OCI-LY7 (cell line): Measurements from ENCODE around the gene CNN1. TPM values are rescaled to one million over a fixed set of nuclear protein-coding genes. Genes with fewer than 3 reads are reported as not detected.
"Not testable (repeated sequence)": the region's sequence is repeated elsewhere in the genome, so short reads cannot be mapped to it uniquely, and the experiment has no call there.

ENCODE experiments used
- BruUV-seq: library from RNA; stranded (reverse); fragments of 400-500 nt; replicated peaks from 2 replicates; lab custom pipeline; 2021; lab: Mats Ljungman, UMichigan
- CTCF ChIA-PET: fragments of 300-600 bp; sonication (Branson Sonifier 250); formaldehyde crosslinking; loops from one replicate; lab custom pipeline; 2022; ENCODE audit warnings: antibody characterized with exemption; ENCODE audit not compliant: unreplicated experiment; lab: Charles Lee
- POLR2A ChIA-PET: fragments of 300-600 bp; sonication (Branson Sonifier 250); formaldehyde crosslinking; loops from one replicate; lab custom pipeline; 2022; ENCODE audit warnings: antibody characterized with exemption; lab: Charles Lee
- DNase-seq: peaks from one replicate; pipeline ENCODE4 v3.0.0-alpha.2; 2015; ENCODE audit warnings: low spot score
- H2AFZ ChIP-seq: fragments of 200-600 bp; sonication (generic), shearing (Covaris generic); 2 replicates; pipeline ENCODE4 v1.6.1; 2014; ENCODE audit warnings: mild to moderate bottlenecking, antibody characterized with exemption, low read length, moderate library complexity
- H3K27ac ChIP-seq: fragments of 200-600 bp; sonication (generic); 2 replicates; pipeline ENCODE4 v1.5.1; 2014; ENCODE audit warnings: mixed run types, low read depth, mild to moderate bottlenecking, moderate library complexity, low read length, inconsistent platforms; ENCODE audit not compliant: poor library complexity, severe bottlenecking
- H3K36me3 ChIP-seq: fragments of 200-600 bp; sonication (generic); 2 replicates; pipeline ENCODE4 v1.6.1; 2014; ENCODE audit warnings: mild to moderate bottlenecking, antibody characterized with exemption, low read length, moderate library complexity, mixed read lengths; ENCODE audit not compliant: insufficient read depth
- H3K4me1 ChIP-seq: fragments of 200-600 bp; sonication (generic); 2 replicates; pipeline ENCODE4 v1.5.1; 2014; ENCODE audit warnings: mild to moderate bottlenecking, low read length; ENCODE audit not compliant: insufficient read depth, poor library complexity, severe bottlenecking
- H3K4me2 ChIP-seq: fragments of 200-600 bp; sonication (generic); 2 replicates; pipeline ENCODE4 v1.6.1; 2014; ENCODE audit warnings: mild to moderate bottlenecking, low read length
- H3K4me3 ChIP-seq: fragments of 200-600 bp; sonication (generic); 2 replicates; pipeline ENCODE4 v1.5.1; 2014; ENCODE audit warnings: mild to moderate bottlenecking, low read depth, low read length; ENCODE audit not compliant: poor library complexity, severe bottlenecking
- H3K79me2 ChIP-seq: fragments of 200-600 bp; sonication (generic); 2 replicates; pipeline ENCODE4 v1.6.1; 2016; ENCODE audit warnings: low read depth, mild to moderate bottlenecking, low read length, moderate library complexity, mixed read lengths; ENCODE audit not compliant: insufficient read depth
- H3K9me2 ChIP-seq: fragments of 200-600 bp; sonication (generic); 2 replicates; pipeline ENCODE4 v1.6.1; 2016; ENCODE audit warnings: mild to moderate bottlenecking, low read length, mixed read lengths; ENCODE audit not compliant: insufficient read depth
- H3K9me3 ChIP-seq: fragments of 200-600 bp; sonication (generic); 2 replicates; pipeline ENCODE4 v1.6.1; 2014; ENCODE audit warnings: mild to moderate bottlenecking, mixed run types, low read length, mixed read lengths
- H4K20me1 ChIP-seq: fragments of 200-600 bp; sonication (generic); 2 replicates; pipeline ENCODE4 v1.6.1; 2014; ENCODE audit warnings: mild to moderate bottlenecking, antibody characterized with exemption, low read length, moderate library complexity, mixed read lengths; ENCODE audit not compliant: insufficient read depth
- CTCF ChIP-seq: fragments of 200-600 bp; sonication (generic); conservative IDR thresholded peaks from 2 replicates; pipeline ENCODE4 v1.5.1; 2014; ENCODE audit warnings: mild to moderate bottlenecking, antibody characterized with exemption, low read length, moderate library complexity, mixed read lengths
- EZH2phosphoT487 ChIP-seq: fragments of 200-600 bp; sonication (generic); IDR thresholded peaks from 2 replicates; pipeline ENCODE4 v1.6.1; 2018; ENCODE audit warnings: low read depth, borderline replicate concordance, mild to moderate bottlenecking, mixed run types, antibody characterized with exemption, low read length, moderate library complexity, mixed read lengths
- intact Hi-C: fragments of 100-400 bp; cut with micrococcal nuclease; formaldehyde crosslinking; loops from one replicate; pipeline ENCODE4 v1.10.0; 2022; ENCODE audit not compliant: unreplicated experiment
- microRNA-seq: library from miRNA; unstranded; fragments of <30 nt; microRNA quantifications from one replicate; pipeline ENCODE4 v1.2.0, GENCODE V29; 2022; ENCODE audit warnings: borderline replicate concordance
- small RNA-seq: library from RNA; depleted of rRNA; stranded (forward); fragments of <200 nt; gene quantifications from one replicate; pipeline ENCODE3, GENCODE V24; 2014
- total RNA-seq, 2 experiments: library from RNA; depleted of rRNA in 1 of 2; stranded (reverse); fragments of >200 nt in 1 of 2; shearing (Covaris generic) in 1 of 2; gene quantifications; 2 replicates each; pipeline ENCODE4 v1.2.3, GENCODE V29; 2014 to 2022

The CNN1 gene
- total RNA-seq, 2 experiments from 2014 or later: not detected

- H3K9me3 ChIP-seq: no peaks in the 10 kb centered on the region
- ChIA-PET CTCF (no interaction called here), POLR2A (no interaction called here)
- no peaks in the 10 kb centered on the region for H4K20me1 ChIP-seq
- H3K27ac ChIP-seq: no peak overlapping the region
- TF ChIP-seq CTCF (no peak), EZH2phosphoT487 (no peak)
- H3K4me1 ChIP-seq: peaks cover 37% of the 10 kb centered on the region
- H3K36me3 ChIP-seq: peaks cover 8% of the 10 kb centered on the region; the same call in 1 of the 2 replicates
- no TSS peak for BruUV-seq
- intact Hi-C loops: no loop called here
- H3K79me2 ChIP-seq: peaks cover 12% of the 10 kb centered on the region; the same call in 1 of the 2 replicates
- peak overlapping the region; percentile 100 for H3K4me2 ChIP-seq
- H3K4me3 ChIP-seq: no peak overlapping the region
- H3K9me2 ChIP-seq: no peaks in the 10 kb centered on the region
- no peak for DNase-seq
- no peak overlapping the region for H2AFZ ChIP-seq
These were observed 60.1 kb downstream of the CNN1 start for GRCh38 chr19:11598746-11599145.

GRCh38 chr19:11599704-11600103 lies 61.1 kb downstream of the CNN1 start:
- H3K27ac ChIP-seq, H3K4me3 ChIP-seq, intact Hi-C loops, H4K20me1 ChIP-seq, H3K9me2 ChIP-seq, BruUV-seq, POLR2A ChIA-PET, H3K9me3 ChIP-seq, H2AFZ ChIP-seq: not testable (repeated sequence)
- CTCF ChIA-PET: interaction anchor here (0.7 kb wide), 1 partner anchor 182 kb away, joined by 3 read pairs; no protein-coding TSS in a partner anchor
- DNase-seq: peak; percentile 27
- peaks cover 37% of the 10 kb centered on the region for H3K4me1 ChIP-seq
- peak overlapping the region; percentile 100; the same call in 1 of the 2 replicates for H3K4me2 ChIP-seq
- peaks cover 16% of the 10 kb centered on the region for H3K36me3 ChIP-seq
- peaks cover 12% of the 10 kb centered on the region; the same call in 1 of the 2 replicates for H3K79me2 ChIP-seq

Small RNA genes lying within 50 kb of the gene (microRNA-seq; reads per million reads assigned to microRNA genes)
- gene MIR7974: 6.1 reads per million

Small RNA genes lying within 50 kb of the gene (small RNA-seq; reads per million reads assigned to genes)
- gene MIR7974 (1.0 reads per million, percentile 51 among the genes with 10 or more reads in this experiment), gene RN7SL833P (not detected)

Other genes starting within 250 kb of the CNN1 start
- not detected in 2 replicates for gene TSPAN16, start 242.7 kb upstream of the CNN1 start, total RNA-seq (2014; rRNA removed; shearing (Covaris generic))
- not detected in 2 replicates for gene TSPAN16, start 242.7 kb upstream of the CNN1 start, total RNA-seq (2022)
- 1.1 and 1.9 TPM in 2 replicates for gene RAB3D, start 199.2 kb upstream of the CNN1 start, total RNA-seq (2014; rRNA removed; shearing (Covaris generic))
- gene RAB3D, start 199.2 kb upstream of the CNN1 start, total RNA-seq (2022): 7.7 and 8.4 TPM in 2 replicates
- gene TMEM205, start 192.6 kb upstream of the CNN1 start, total RNA-seq (2014; rRNA removed; shearing (Covaris generic)): 58.4 and 58.9 TPM in 2 replicates
- 32.0 and 39.9 TPM in 2 replicates for gene TMEM205, start 192.6 kb upstream of the CNN1 start, total RNA-seq (2022)
- gene CCDC159, start 192.3 kb upstream of the CNN1 start, total RNA-seq (2014; rRNA removed; shearing (Covaris generic)): 13.3 and 14.1 TPM in 2 replicates
- 18.9 and 26.1 TPM in 2 replicates for gene CCDC159, start 192.3 kb upstream of the CNN1 start, total RNA-seq (2022)
- gene PLPPR2, start 183.4 kb upstream of the CNN1 start, total RNA-seq (2014; rRNA removed; shearing (Covaris generic)): 0.54 and 0.88 TPM in 2 replicates
- 2.7 and 3.6 TPM in 2 replicates for gene PLPPR2, start 183.4 kb upstream of the CNN1 start, total RNA-seq (2022)
- gene SWSAP1, start 164.2 kb upstream of the CNN1 start, total RNA-seq (2014; rRNA removed; shearing (Covaris generic)): 5.6 and 6.6 TPM in 2 replicates
- 5.6 and 6.8 TPM in 2 replicates for gene SWSAP1, start 164.2 kb upstream of the CNN1 start, total RNA-seq (2022)
- gene EPOR, start 154.5 kb upstream of the CNN1 start, total RNA-seq (2014; rRNA removed; shearing (Covaris generic)): 9.9 and 19.6 TPM in 2 replicates
- gene EPOR, start 154.5 kb upstream of the CNN1 start, total RNA-seq (2022): 11.3 and 15.7 TPM in 2 replicates
- gene RGL3, start 119.5 kb upstream of the CNN1 start, total RNA-seq (2014; rRNA removed; shearing (Covaris generic)): 0.41 TPM in 1 of 2 replicates, not detected in the other
- gene RGL3, start 119.5 kb upstream of the CNN1 start, total RNA-seq (2022): 0.49 and 0.61 TPM in 2 replicates
- 0.28 and 0.57 TPM in 2 replicates for gene ODAD3, start 103.7 kb upstream of the CNN1 start, total RNA-seq (2014; rRNA removed; shearing (Covaris generic))
- 0.79 and 1.2 TPM in 2 replicates for gene ODAD3, start 103.7 kb upstream of the CNN1 start, total RNA-seq (2022)
- 61.8 and 95.6 TPM in 2 replicates for gene PRKCSH, start 103.2 kb upstream of the CNN1 start, total RNA-seq (2014; rRNA removed; shearing (Covaris generic))
- 271 and 297 TPM in 2 replicates for gene PRKCSH, start 103.2 kb upstream of the CNN1 start, total RNA-seq (2022)
- 0.95 TPM in 1 of 2 replicates, not detected in the other for gene ELAVL3, start 57.8 kb upstream of the CNN1 start, total RNA-seq (2014; rRNA removed; shearing (Covaris generic))
- 0.30 TPM in 1 of 2 replicates, not detected in the other for gene ELAVL3, start 57.8 kb upstream of the CNN1 start, total RNA-seq (2022)
- 12.3 and 14.1 TPM in 2 replicates for gene ZNF653, start 33.0 kb upstream of the CNN1 start, total RNA-seq (2014; rRNA removed; shearing (Covaris generic))
- 17.9 and 21.5 TPM in 2 replicates for gene ZNF653, start 33.0 kb upstream of the CNN1 start, total RNA-seq (2022)
- 40.6 and 52.4 TPM in 2 replicates for gene ECSIT, start 9.7 kb upstream of the CNN1 start, total RNA-seq (2014; rRNA removed; shearing (Covaris generic))
- 59.3 and 59.5 TPM in 2 replicates for gene ECSIT, start 9.7 kb upstream of the CNN1 start, total RNA-seq (2022)
- 48.9 and 60.5 TPM in 2 replicates for gene ELOF1, start 20.4 kb downstream of the CNN1 start, total RNA-seq (2014; rRNA removed; shearing (Covaris generic))
- gene ELOF1, start 20.4 kb downstream of the CNN1 start, total RNA-seq (2022): 69.0 and 73.2 TPM in 2 replicates
- 13.3 and 21.6 TPM in 2 replicates for gene ACP5, start 38.8 kb downstream of the CNN1 start, total RNA-seq (2014; rRNA removed; shearing (Covaris generic))
- 16.3 and 17.4 TPM in 2 replicates for gene ACP5, start 38.8 kb downstream of the CNN1 start, total RNA-seq (2022)
- 8.0 and 11.0 TPM in 2 replicates for gene ZNF627, start 58.6 kb downstream of the CNN1 start, total RNA-seq (2014; rRNA removed; shearing (Covaris generic))
- 16.0 and 16.8 TPM in 2 replicates for gene ZNF627, start 58.6 kb downstream of the CNN1 start, total RNA-seq (2022)
- gene ZNF823, start 200.1 kb downstream of the CNN1 start, total RNA-seq (2014; rRNA removed; shearing (Covaris generic)): 7.0 and 7.2 TPM in 2 replicates
- 5.7 and 6.8 TPM in 2 replicates for gene ZNF823, start 200.1 kb downstream of the CNN1 start, total RNA-seq (2022)
- gene ZNF441, start 228.1 kb downstream of the CNN1 start, total RNA-seq (2014; rRNA removed; shearing (Covaris generic)): 10.8 and 14.5 TPM in 2 replicates
- 8.4 and 11.1 TPM in 2 replicates for gene ZNF441, start 228.1 kb downstream of the CNN1 start, total RNA-seq (2022)